ENCODE results near the gene EIF1.

The EIF1 gene

GRCh38 chr17:41702712-41703111 lies 14.0 kb downstream of the EIF1 start:
- DNase-seq (ENCODE audit: low spot score in 2 of 2), result no peak
- no peak overlapping the region for H3K4me3 Mint-ChIP-seq
- no peak overlapping the region for H3K27ac Mint-ChIP-seq
- H3K36me3 Mint-ChIP-seq, result no peaks in the 10 kb centered on the region
- no peaks in the 10 kb centered on the region for H3K9me3 Mint-ChIP-seq
- no peak for ATAC-seq
- H3K4me1 Mint-ChIP-seq, result peaks cover 6% of the 10 kb centered on the region

GRCh38 chr17:41705271-41705991 lies 16.7 kb downstream of the EIF1 start:
- DNase-seq (ENCODE audit: low spot score in 2 of 2) (no peak), ATAC-seq (no peak)
- Mint-ChIP-seq H3K36me3 (no peaks in the 10 kb centered on the region), H3K27ac (peak overlapping the region; percentile 54), H3K4me3 (no peak overlapping the region), H3K4me1 (peaks cover 6% of the 10 kb centered on the region), H3K9me3 (no peaks in the 10 kb centered on the region)

- H3K36me3 Mint-ChIP-seq, result no peaks in the 10 kb centered on the region
Observed at GRCh38 chr17:41707803-41708669, 19.4 kb downstream of the EIF1 start.

GRCh38 chr17:41710472-41711090 lies 21.9 kb downstream of the EIF1 start:
- ATAC-seq, result peak; percentile 76

More at GRCh38 chr17:41707803-41708669, 19.4 kb downstream of the EIF1 start:
- DNase-seq (ENCODE audit: low spot score in 2 of 2) (no peak), ATAC-seq (no peak)
- Mint-ChIP-seq H3K27ac (no peak overlapping the region), H3K4me1 (peaks cover 6% of the 10 kb centered on the region), H3K4me3 (no peak overlapping the region), H3K9me3 (no peaks in the 10 kb centered on the region)

GRCh38 chr17:41711669-41712400 lies 23.1 kb downstream of the EIF1 start, which contains the start of gene GAST:
TSS of gene GAST (plus strand) at chr17:41712331. CDS start at chr17:41715437, 3,106 bp downstream.
- no peaks in the 10 kb centered on the region for H3K9me3 Mint-ChIP-seq
- no peak for DNase-seq (ENCODE audit: low spot score in 2 of 2)
- H3K27ac Mint-ChIP-seq, result no peak within 1 kb of the TSS
- ATAC-seq, result no peak
- no peak within 1 kb of the TSS for H3K4me3 Mint-ChIP-seq
- H3K36me3 Mint-ChIP-seq, result no peaks in the 10 kb centered on the region
- H3K4me1 Mint-ChIP-seq, result no peaks in the 10 kb centered on the region

More at GRCh38 chr17:41710472-41711090, 21.9 kb downstream of the EIF1 start:
- H3K27ac Mint-ChIP-seq, result no peak overlapping the region
- H3K36me3 Mint-ChIP-seq, result no peaks in the 10 kb centered on the region
- no peaks in the 10 kb centered on the region for H3K4me1 Mint-ChIP-seq
- no peaks in the 10 kb centered on the region for H3K9me3 Mint-ChIP-seq
- no peak overlapping the region for H3K4me3 Mint-ChIP-seq
- DNase-seq (ENCODE audit: low spot score in 2 of 2), result no peak

GRCh38 chr17:41717408-41718286 lies 29.0 kb downstream of the EIF1 start:
- ATAC-seq (peak; percentile 57), DNase-seq (ENCODE audit: low spot score in 2 of 2) (no peak)
- peak overlapping the region; percentile 60 for H3K27ac Mint-ChIP-seq
- H3K4me3 Mint-ChIP-seq, result no peak overlapping the region
- no peaks in the 10 kb centered on the region for H3K9me3 Mint-ChIP-seq
- no peaks in the 10 kb centered on the region for H3K36me3 Mint-ChIP-seq
- H3K4me1 Mint-ChIP-seq, result no peaks in the 10 kb centered on the region

GRCh38 chr17:41718287-41718645 lies 29.6 kb downstream of the EIF1 start:
- no peak for DNase-seq (ENCODE audit: low spot score in 2 of 2)
- H3K4me1 Mint-ChIP-seq, result no peaks in the 10 kb centered on the region
- peak overlapping the region; percentile 60 for H3K27ac Mint-ChIP-seq
- ATAC-seq, result no peak
- H3K9me3 Mint-ChIP-seq, result no peaks in the 10 kb centered on the region
- no peak overlapping the region for H3K4me3 Mint-ChIP-seq
- H3K36me3 Mint-ChIP-seq, result no peaks in the 10 kb centered on the region

- H3K36me3 Mint-ChIP-seq, result no peaks in the 10 kb centered on the region
- DNase-seq (ENCODE audit: low spot score in 2 of 2) (no peak), ATAC-seq (no peak)
- H3K4me1 Mint-ChIP-seq, result no peaks in the 10 kb centered on the region
- H3K27ac Mint-ChIP-seq, result peak overlapping the region; percentile 37
- no peaks in the 10 kb centered on the region for H3K9me3 Mint-ChIP-seq
- H3K4me3 Mint-ChIP-seq, result no peak overlapping the region
Observed at GRCh38 chr17:41722231-41722630, 33.5 kb downstream of the EIF1 start.

- no peak overlapping the region for H3K4me3 Mint-ChIP-seq
- H3K9me3 Mint-ChIP-seq, result no peaks in the 10 kb centered on the region
- no peaks in the 10 kb centered on the region for H3K4me1 Mint-ChIP-seq
- H3K27ac Mint-ChIP-seq, result peak overlapping the region; percentile 37
- ATAC-seq (no peak), DNase-seq (ENCODE audit: low spot score in 2 of 2) (no peak)
- H3K36me3 Mint-ChIP-seq, result no peaks in the 10 kb centered on the region
Observed at GRCh38 chr17:41723801-41724475, 35.3 kb downstream of the EIF1 start.

- H3K36me3 Mint-ChIP-seq, result no peaks in the 10 kb centered on the region
- no peak overlapping the region for H3K27ac Mint-ChIP-seq
- H3K4me3 Mint-ChIP-seq, result no peak overlapping the region
- no peak for DNase-seq (ENCODE audit: low spot score in 2 of 2)
- no peaks in the 10 kb centered on the region for H3K4me1 Mint-ChIP-seq
- H3K9me3 Mint-ChIP-seq, result no peaks in the 10 kb centered on the region
- ATAC-seq, result no peak
Observed at GRCh38 chr17:41724476-41725050, 35.9 kb downstream of the EIF1 start.

- Mint-ChIP-seq H3K9me3 (no peaks in the 10 kb centered on the region), H3K4me1 (no peaks in the 10 kb centered on the region), H3K27ac (no peak overlapping the region), H3K4me3 (no peak overlapping the region), H3K36me3 (no peaks in the 10 kb centered on the region)
- no peak for DNase-seq (ENCODE audit: low spot score in 2 of 2)
- ATAC-seq, result no peak
Observed at GRCh38 chr17:41725134-41725533, 36.4 kb downstream of the EIF1 start.

GRCh38 chr17:41728056-41728455 lies 39.4 kb downstream of the EIF1 start:
- no peak overlapping the region for H3K4me3 Mint-ChIP-seq
- H3K36me3 Mint-ChIP-seq, result no peaks in the 10 kb centered on the region
- H3K4me1 Mint-ChIP-seq, result no peaks in the 10 kb centered on the region
- peak overlapping the region; percentile 67 for H3K27ac Mint-ChIP-seq
- H3K9me3 Mint-ChIP-seq, result no peaks in the 10 kb centered on the region
- DNase-seq (ENCODE audit: low spot score in 2 of 2), result no peak
- ATAC-seq, result no peak

- H3K36me3 Mint-ChIP-seq, result no peaks in the 10 kb centered on the region
- DNase-seq (ENCODE audit: low spot score in 2 of 2) (no peak), ATAC-seq (no peak)
- no peaks in the 10 kb centered on the region for H3K9me3 Mint-ChIP-seq
- H3K4me3 Mint-ChIP-seq, result no peak overlapping the region
- H3K4me1 Mint-ChIP-seq, result peaks cover 12% of the 10 kb centered on the region
- H3K27ac Mint-ChIP-seq, result no peak overlapping the region
Observed at GRCh38 chr17:41730479-41730878, 41.8 kb downstream of the EIF1 start.
